Upper lobe of right lung (tissue), 1 donor: ENCODE data around the gene P2RY6. TPM values are rescaled to one million over a fixed set of nuclear protein-coding genes. Genes with fewer than 3 reads are reported as not detected.

Experiments
- ATAC-seq: fragments of 200-7000 bp; cut with Tn5 transposase; one replicate; pipeline ENCODE4 v1.9.1; 2020; ENCODE audit warnings: mild to moderate bottlenecking, moderate library complexity
- DNase-seq: peaks from one replicate; pipeline ENCODE4 v3.0.0-alpha.2; 2020
- H3K27ac ChIP-seq: fragments of 200-600 bp; one replicate; pipeline ENCODE4 v1.8.0; 2022
- H3K27me3 ChIP-seq: fragments of 200-600 bp; one replicate; pipeline ENCODE4 v1.8.0; 2022; ENCODE audit warnings: mild to moderate bottlenecking
- H3K36me3 ChIP-seq: fragments of 200-600 bp; one replicate; pipeline ENCODE4 v1.8.0; 2022
- H3K4me1 ChIP-seq: fragments of 200-600 bp; one replicate; pipeline ENCODE4 v1.8.0; 2022
- H3K4me3 ChIP-seq: fragments of 200-600 bp; one replicate; pipeline ENCODE4 v1.8.0; 2022; ENCODE audit warnings: mild to moderate bottlenecking
- H3K9me3 ChIP-seq: fragments of 200-600 bp; one replicate; pipeline ENCODE4 v1.8.0; 2022
- CTCF ChIP-seq: fragments of 200-600 bp; IDR thresholded peaks from one replicate; pipeline ENCODE4 v1.8.0; 2022; ENCODE audit warnings: antibody characterized with exemption
- intact Hi-C: fragments of 100-400 bp; cut with DNase I; formaldehyde crosslinking; loops from one replicate; pipeline ENCODE4 v1.11.0; 2022
- total RNA-seq: library from RNA; stranded (reverse); fragmentation: NEBNext Ultra II Directional; extraction: Animal tissue kit (Norgen Biotek cat#: 25700); gene quantifications from one replicate; pipeline ENCODE4 v1.2.1, GENCODE V29; 2021
- donor health status: DM: no; HTN: yes; CAD: no; lungs with severe emphysema.

Gene P2RY6
- total RNA-seq, 1 donor from 2014 or later = 3.2 TPM

GRCh38 chr11:73291196-73291595, 19.1 kb downstream of the P2RY6 start:
- H3K27me3 ChIP-seq = no peaks in the 10 kb centered on the region
- no peak for TF ChIP-seq CTCF
- peaks cover 22% of the 10 kb centered on the region for H3K4me1 ChIP-seq
- no peaks in the 10 kb centered on the region for H3K36me3 ChIP-seq
- no peak for DNase-seq
- no peak overlapping the region for H3K27ac ChIP-seq
- no peaks in the 10 kb centered on the region for H3K9me3 ChIP-seq
- no peak for ATAC-seq
- intact Hi-C loops = no loop called here
- H3K4me3 ChIP-seq = no peak overlapping the region

GRCh38 chr11:73291781-73292524, 19.8 kb downstream of the P2RY6 start:
- Histone ChIP-seq H3K4me1 (peaks cover 22% of the 10 kb centered on the region), H3K4me3 (no peak overlapping the region), H3K9me3 (no peaks in the 10 kb centered on the region), H3K27me3 (no peaks in the 10 kb centered on the region), H3K36me3 (no peaks in the 10 kb centered on the region), H3K27ac (no peak overlapping the region)
- intact Hi-C loops = no loop called here
- ATAC-seq (no peak), DNase-seq (no peak)
- TF ChIP-seq CTCF = no peak

GRCh38 chr11:73292525-73292894, 20.4 kb downstream of the P2RY6 start:
- no peak for DNase-seq
- Histone ChIP-seq H3K27ac (no peak overlapping the region), H3K9me3 (no peaks in the 10 kb centered on the region), H3K36me3 (no peaks in the 10 kb centered on the region), H3K4me1 (peaks cover 19% of the 10 kb centered on the region), H3K4me3 (no peak overlapping the region), H3K27me3 (no peaks in the 10 kb centered on the region)
- intact Hi-C loops = no loop called here
- ATAC-seq = no peak
- no peak for TF ChIP-seq CTCF

GRCh38 chr11:73293356-73293936, 21.3 kb downstream of the P2RY6 start:
- TF ChIP-seq CTCF = no peak
- no peaks in the 10 kb centered on the region for H3K36me3 ChIP-seq
- peaks cover 15% of the 10 kb centered on the region for H3K4me1 ChIP-seq
- intact Hi-C loops = no loop called here
- H3K27me3 ChIP-seq = no peaks in the 10 kb centered on the region
- H3K27ac ChIP-seq = no peak overlapping the region
- H3K9me3 ChIP-seq = no peaks in the 10 kb centered on the region
- ATAC-seq (no peak), DNase-seq (no peak)
- no peak overlapping the region for H3K4me3 ChIP-seq

GRCh38 chr11:73294604-73295003, 22.5 kb downstream of the P2RY6 start:
- ATAC-seq (no peak), DNase-seq (no peak)
- TF ChIP-seq CTCF = no peak

More at GRCh38 chr11:73294604-73295003, 22.5 kb downstream of the P2RY6 start:
- Histone ChIP-seq H3K9me3 (no peaks in the 10 kb centered on the region), H3K27me3 (no peaks in the 10 kb centered on the region), H3K4me3 (no peak overlapping the region), H3K4me1 (peaks cover 3% of the 10 kb centered on the region), H3K36me3 (no peaks in the 10 kb centered on the region), H3K27ac (no peak overlapping the region)
- intact Hi-C loops = no loop called here
